ENCODE data around the gene S1PR5.
A peak's percentile ranks its signal among the peaks of the same experiment; 100 is the strongest.
"Not testable (repeated sequence)": the region's sequence is repeated elsewhere in the genome, so short reads cannot be mapped to it uniquely, and the experiment has no call there.

The S1PR5 gene

DNA sequence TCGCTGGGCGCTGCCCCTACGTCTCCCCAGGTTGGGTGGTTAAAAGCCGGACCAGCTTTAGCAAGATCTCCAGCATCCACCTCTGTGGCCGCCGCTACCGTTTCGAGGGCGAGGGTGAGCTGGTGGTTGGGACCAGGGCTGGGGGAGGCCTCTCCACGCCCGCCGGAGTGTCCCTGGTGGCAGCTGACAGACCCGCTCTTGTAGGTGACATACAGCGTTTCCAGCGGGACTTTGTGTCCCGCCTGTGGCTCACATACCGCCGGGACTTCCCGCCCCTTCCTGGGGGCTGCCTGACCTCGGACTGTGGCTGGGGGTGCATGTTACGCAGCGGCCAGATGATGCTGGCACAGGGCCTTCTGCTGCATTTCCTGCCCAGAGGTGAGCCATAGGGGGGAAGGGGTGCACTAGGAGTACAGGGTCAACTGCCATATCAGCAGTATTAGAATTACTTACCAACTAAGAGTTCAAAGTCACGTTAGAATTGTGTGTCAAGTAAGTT lies 27.6 kb upstream of the S1PR5 start:
- H3K4me3 ChIP-seq (ENCODE audit: low read depth, low read length) = peak overlapping the region; percentile 86
- no peak for DNase-seq (ENCODE audit: low read depth)
- TF ChIP-seq, protein P1, sequence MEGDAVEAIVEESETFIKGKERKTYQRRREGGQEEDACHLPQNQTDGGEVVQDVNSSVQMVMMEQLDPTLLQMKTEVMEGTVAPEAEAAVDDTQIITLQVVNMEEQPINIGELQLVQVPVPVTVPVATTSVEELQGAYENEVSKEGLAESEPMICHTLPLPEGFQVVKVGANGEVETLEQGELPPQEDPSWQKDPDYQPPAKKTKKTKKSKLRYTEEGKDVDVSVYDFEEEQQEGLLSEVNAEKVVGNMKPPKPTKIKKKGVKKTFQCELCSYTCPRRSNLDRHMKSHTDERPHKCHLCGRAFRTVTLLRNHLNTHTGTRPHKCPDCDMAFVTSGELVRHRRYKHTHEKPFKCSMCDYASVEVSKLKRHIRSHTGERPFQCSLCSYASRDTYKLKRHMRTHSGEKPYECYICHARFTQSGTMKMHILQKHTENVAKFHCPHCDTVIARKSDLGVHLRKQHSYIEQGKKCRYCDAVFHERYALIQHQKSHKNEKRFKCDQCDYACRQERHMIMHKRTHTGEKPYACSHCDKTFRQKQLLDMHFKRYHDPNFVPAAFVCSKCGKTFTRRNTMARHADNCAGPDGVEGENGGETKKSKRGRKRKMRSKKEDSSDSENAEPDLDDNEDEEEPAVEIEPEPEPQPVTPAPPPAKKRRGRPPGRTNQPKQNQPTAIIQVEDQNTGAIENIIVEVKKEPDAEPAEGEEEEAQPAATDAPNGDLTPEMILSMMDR (IDR thresholded peaks at IDR 0.05; ENCODE audit: control insufficient read depth, extremely low read depth, insufficient read depth) = no peak

DNA sequence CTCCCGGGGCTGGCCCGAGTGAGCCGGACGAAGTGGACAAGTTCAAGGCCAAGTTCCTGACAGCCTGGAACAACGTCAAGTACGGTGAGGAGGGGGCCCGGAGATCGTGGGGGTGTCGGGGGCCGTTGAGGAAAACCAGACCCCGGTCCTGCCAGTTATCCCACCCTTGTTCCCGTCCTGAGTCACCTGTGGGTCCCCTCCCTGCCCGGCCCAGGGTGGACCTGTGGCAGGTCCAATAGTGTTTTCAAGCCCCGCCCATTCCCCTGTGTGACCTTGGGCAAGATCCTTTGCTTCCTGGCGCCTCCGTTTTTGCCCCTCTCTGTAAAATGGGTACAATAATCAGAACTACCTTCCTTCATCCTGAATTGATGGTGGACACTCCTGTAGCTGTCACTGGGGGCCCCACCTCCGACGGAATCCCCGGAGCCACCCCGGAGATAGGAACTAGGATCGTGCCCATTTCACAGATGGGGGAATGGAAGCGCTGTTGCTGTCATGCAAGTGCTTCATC lies 27.1 kb upstream of the S1PR5 start:
- H3K4me3 ChIP-seq (ENCODE audit: low read depth, low read length) = peak overlapping the region; percentile 86
- DNase-seq (ENCODE audit: low read depth) = no peak

DNA sequence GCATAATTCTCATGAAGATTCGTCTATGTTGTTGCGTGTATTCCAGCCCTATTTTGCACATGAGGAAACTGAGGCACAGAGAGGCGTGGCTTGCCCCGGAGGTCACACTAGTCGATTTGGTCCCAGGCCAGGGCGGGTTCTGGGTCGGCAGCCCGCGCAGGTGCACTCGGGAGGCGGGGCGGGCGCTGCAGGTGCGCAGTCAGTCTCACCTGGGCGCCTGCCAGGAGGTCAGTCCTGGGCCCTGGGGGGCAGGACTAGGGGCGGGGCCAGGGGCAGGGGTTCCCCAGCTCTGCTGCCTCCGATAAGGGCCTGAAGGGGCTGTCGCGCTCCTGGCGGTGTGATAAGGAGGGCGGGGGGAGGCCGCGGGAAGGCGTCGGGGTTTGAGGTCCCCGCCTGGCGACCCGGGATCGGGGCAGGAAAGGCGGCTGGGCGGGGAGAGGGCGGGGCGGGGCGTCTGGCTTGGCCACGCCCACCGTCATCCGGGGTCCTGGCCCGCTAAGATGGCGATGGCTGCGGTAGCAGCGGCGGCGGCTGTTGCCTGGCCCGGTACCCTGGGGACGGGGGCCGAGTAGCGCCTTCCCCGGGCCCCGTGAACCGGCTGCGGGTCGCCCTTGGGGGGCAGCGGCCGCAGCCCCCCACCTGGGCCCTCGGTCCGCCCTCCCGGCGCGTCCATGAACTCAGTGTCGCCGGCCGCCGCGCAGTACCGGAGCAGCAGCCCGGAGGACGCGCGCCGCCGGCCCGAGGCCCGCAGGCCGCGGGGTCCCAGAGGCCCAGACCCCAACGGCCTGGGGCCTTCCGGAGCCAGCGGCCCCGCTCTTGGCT lies 26.4 kb upstream of the S1PR5 start, which contains the start of gene ATG4D:
ATG4D (plus strand) TSS at position 485 of the 822 bp plus-strand sequence; CDS start at position 672, 187 bp downstream.
- DNase-seq (ENCODE audit: low read depth) = peak; percentile 48
- peak within 1 kb of the TSS; percentile 86 for H3K4me3 ChIP-seq (ENCODE audit: low read depth, low read length)
- TF ChIP-seq, protein P1 (IDR thresholded peaks at IDR 0.05; ENCODE audit: control insufficient read depth, extremely low read depth, insufficient read depth) = no peak

More for the DNA sequence above, 27.1 kb upstream of the S1PR5 start:
- TF ChIP-seq, protein P1 (IDR thresholded peaks at IDR 0.05; ENCODE audit: control insufficient read depth, extremely low read depth, insufficient read depth) = no peak

DNA sequence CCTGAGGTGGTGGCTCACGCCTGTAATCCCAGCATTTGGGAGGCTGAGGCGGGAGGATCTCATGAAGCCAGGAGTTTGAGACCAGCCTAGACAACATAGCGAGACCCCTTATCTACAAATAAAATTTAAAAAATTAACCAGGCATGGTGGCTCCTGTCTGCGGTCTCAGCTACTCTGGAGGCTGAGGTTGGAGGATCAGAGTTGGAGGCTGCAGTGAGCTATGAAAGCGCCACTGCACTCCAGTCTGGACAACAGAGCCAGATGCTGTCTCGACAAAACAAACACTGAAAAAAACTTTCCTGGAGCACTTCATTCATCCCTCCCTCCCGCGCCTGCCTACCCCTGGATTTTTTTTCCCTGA lies 25.8 kb upstream of the S1PR5 start:
- peak overlapping the region; percentile 86 for H3K4me3 ChIP-seq (ENCODE audit: low read depth, low read length)
- no peak for DNase-seq (ENCODE audit: low read depth)
- TF ChIP-seq, protein P1 (IDR thresholded peaks at IDR 0.05; ENCODE audit: control insufficient read depth, extremely low read depth, insufficient read depth) = no peak

DNA sequence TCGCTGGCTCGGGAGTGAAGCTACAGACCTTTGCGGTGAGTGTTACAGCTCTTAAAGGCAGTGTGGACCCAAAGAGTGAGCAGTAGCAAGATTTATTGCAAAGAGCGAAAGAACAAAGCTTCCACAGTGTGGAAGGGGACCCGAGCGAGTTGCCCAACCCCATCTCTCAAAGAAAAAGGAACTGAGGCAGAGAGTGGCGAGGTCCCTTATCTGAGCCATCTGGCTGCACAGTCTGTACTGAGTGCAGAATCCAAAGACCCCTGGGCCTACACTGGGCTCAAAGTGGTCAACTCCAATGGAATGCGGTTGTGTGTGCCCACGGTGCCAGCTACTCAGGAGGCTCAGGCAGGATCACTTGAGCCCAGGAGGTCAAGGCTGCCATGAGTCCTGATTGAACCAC lies 21.8 kb upstream of the S1PR5 start:
- not testable (repeated sequence) for H3K4me3 ChIP-seq (ENCODE audit: low read depth, low read length); DNase-seq (ENCODE audit: low read depth)

DNA sequence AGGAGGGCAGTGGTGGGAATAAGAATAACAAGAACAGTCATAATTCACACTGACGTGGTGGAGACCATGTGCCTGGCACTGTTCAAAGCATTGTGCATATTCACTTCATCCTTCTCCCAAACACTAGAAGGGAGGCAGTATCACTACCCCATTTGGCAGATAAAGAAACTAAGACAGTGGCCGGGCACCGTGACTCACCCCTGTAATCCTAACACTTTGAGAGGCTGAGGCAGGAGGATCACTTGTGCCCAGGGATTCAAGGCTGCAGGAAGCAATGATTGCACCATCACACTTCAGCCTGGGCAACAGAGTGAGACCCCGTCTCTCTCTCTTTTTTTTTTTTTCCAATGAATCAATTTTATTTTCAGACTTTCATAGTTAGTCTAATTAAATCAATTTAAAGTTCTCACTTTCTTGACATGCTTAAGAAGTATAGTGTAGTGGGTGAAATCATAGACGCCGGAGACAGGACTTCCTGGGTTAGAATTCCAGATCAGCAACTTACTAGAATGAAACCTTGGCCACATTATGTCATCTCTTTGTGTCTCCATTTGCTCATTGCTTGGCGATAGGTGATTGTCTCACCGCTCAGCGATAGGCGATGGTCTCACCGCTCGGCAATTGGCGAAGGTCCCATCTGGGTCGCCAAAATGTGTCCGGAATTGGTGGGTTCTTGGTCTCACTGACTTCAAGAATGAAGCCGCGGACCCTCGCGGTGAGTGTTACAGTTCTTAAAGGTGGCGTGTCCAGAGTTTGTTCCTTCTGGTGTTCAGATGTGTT lies 21.1 kb upstream of the S1PR5 start:
- TF ChIP-seq, protein P1 (IDR thresholded peaks at IDR 0.05; ENCODE audit: control insufficient read depth, extremely low read depth, insufficient read depth) = no peak
- DNase-seq (ENCODE audit: low read depth) = no peak
- no peak overlapping the region for H3K4me3 ChIP-seq (ENCODE audit: low read depth, low read length)

DNA sequence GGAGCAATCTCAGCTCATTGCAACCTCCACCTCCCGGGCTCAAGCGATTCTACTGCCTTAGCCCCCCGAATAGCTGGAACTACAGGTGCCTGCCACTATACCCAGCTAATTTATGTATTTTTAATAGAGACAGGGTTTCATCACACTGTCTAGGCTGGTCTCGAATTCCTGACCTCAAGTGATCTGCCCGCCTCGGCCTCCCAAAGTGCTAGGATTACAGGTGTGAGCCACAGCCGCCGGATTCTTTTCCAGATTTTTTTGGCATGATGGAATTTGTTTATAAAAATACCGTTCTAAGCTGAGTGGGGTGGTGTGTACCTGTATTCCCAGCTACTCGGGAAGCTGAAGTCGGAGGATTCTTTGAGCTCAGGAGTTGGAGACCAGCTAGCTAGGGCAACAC lies 20.4 kb upstream of the S1PR5 start:
- H3K4me3 ChIP-seq (ENCODE audit: low read depth, low read length) = no peak overlapping the region
- TF ChIP-seq, protein P1 (IDR thresholded peaks at IDR 0.05; ENCODE audit: control insufficient read depth, extremely low read depth, insufficient read depth) = no peak
- no peak for DNase-seq (ENCODE audit: low read depth)
